Type B pancreatic cell (in vitro differentiated cells): ENCODE results near the gene ATP1B4. TPM values are rescaled to one million over a fixed set of nuclear protein-coding genes. Genes with fewer than 3 reads are reported as not detected.

Experiments used
- DNase-seq: peaks from one replicate; pipeline ENCODE4 v3.0.0; 2021; ENCODE audit warnings: mixed read lengths; ENCODE audit not compliant: unreplicated experiment; ENCODE audit errors: extremely low spot score
- H3K27ac Mint-ChIP-seq: 2 replicates; pipeline ENCODE4 v1.8.0; 2021; ENCODE audit warnings: mild to moderate bottlenecking, mixed read lengths
- H3K27me3 Mint-ChIP-seq: 2 replicates; pipeline ENCODE4 v1.8.0; 2021; ENCODE audit warnings: mixed read lengths
- H3K36me3 Mint-ChIP-seq: 2 replicates; pipeline ENCODE4 v1.8.0; 2021; ENCODE audit warnings: mixed read lengths
- H3K4me1 Mint-ChIP-seq: one replicate; pipeline ENCODE4 v1.8.0; 2021; ENCODE audit warnings: mixed read lengths; ENCODE audit not compliant: unreplicated experiment
- H3K4me3 Mint-ChIP-seq: 2 replicates; pipeline ENCODE4 v1.8.0; 2021; ENCODE audit warnings: mild to moderate bottlenecking, mixed read lengths
- H3K9me3 Mint-ChIP-seq: 2 replicates; pipeline ENCODE4 v1.8.0; 2021; ENCODE audit warnings: mixed read lengths
- total RNA-seq: library from RNA; stranded (reverse); gene quantifications from 2 replicates; pipeline ENCODE4 v1.2.1, GENCODE V29; 2021; ENCODE audit warnings: low replicate concordance
- TF ChIP-seq, protein P1 (sequence below): fragments of 200-600 bp; sonication (generic); conservative IDR thresholded peaks from 2 replicates; pipeline ENCODE4 v1.5.0; 2021; ENCODE audit warnings: antibody characterized with exemption, mild to moderate bottlenecking

Gene ATP1B4
- total RNA-seq, 1 donor from 2014 or later = not detected

DNA sequence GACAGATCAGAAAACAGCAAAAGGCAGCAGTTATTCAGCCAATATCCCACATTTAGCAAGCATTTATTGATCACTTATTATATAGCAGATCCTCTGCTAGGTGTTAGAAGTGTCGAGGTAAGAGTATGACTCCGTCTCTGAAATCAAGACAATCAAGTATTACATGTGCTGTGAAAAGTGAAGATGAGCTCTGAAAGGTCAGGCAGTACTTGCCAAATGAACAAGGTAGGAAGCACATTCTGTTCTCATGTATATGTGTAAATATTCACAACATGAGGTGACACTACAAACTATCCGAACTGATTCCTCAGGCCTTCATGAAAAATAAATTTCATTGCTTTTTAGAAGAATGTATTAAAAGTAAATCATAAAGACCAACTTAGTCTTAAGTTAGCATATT lies 15.3 kb downstream of the ATP1B4 start:
- DNase-seq = no peak
- Mint-ChIP-seq H3K4me1 (no peaks in the 10 kb centered on the region), H3K4me3 (no peak overlapping the region), H3K36me3 (no peaks in the 10 kb centered on the region), H3K9me3 (no peaks in the 10 kb centered on the region), H3K27ac (no peak overlapping the region), H3K27me3 (peaks cover 3% of the 10 kb centered on the region)
- TF ChIP-seq, protein P1, sequence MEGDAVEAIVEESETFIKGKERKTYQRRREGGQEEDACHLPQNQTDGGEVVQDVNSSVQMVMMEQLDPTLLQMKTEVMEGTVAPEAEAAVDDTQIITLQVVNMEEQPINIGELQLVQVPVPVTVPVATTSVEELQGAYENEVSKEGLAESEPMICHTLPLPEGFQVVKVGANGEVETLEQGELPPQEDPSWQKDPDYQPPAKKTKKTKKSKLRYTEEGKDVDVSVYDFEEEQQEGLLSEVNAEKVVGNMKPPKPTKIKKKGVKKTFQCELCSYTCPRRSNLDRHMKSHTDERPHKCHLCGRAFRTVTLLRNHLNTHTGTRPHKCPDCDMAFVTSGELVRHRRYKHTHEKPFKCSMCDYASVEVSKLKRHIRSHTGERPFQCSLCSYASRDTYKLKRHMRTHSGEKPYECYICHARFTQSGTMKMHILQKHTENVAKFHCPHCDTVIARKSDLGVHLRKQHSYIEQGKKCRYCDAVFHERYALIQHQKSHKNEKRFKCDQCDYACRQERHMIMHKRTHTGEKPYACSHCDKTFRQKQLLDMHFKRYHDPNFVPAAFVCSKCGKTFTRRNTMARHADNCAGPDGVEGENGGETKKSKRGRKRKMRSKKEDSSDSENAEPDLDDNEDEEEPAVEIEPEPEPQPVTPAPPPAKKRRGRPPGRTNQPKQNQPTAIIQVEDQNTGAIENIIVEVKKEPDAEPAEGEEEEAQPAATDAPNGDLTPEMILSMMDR = no peak

DNA sequence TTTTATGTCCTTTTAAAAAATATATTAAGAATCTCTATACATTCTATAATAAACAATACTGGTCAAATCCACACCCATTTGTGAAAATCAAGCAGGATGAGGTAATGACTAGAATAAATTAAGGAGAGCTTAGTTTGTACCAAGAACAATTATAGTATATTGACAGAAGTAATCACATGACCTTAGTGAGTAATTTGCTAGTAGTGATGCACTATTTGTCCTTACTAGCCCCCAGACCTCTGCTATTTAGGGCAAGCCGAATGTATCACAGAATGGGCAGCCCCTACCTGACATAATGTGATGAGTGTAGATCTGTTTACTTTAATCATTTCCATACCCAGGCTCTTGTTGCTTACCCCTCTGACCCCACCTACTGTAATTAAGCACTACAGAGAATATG lies 15.8 kb downstream of the ATP1B4 start:
- Mint-ChIP-seq H3K36me3 (no peaks in the 10 kb centered on the region), H3K4me3 (no peak overlapping the region), H3K27me3 (peaks cover 3% of the 10 kb centered on the region), H3K4me1 (no peaks in the 10 kb centered on the region), H3K27ac (no peak overlapping the region), H3K9me3 (no peaks in the 10 kb centered on the region)
- DNase-seq = no peak
- TF ChIP-seq, protein P1 = no peak

DNA sequence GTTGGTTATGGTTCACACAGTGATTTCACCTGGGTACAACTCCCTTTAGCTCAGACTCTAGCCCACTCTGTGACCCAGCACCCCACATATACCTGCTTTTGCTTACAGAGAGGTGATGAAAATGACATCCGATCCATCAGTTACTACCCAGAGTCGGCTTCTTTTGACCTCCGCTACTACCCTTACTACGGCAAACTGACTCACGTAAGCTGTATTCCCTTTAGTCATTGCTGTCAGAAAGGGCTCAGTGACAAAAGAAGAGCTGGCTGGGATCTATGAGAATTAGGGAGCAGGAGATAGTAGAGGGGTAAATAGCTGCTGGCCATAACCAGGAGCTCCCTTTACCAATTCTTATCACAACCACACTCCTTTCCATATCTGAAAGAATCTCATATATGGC lies 16.7 kb downstream of the ATP1B4 start:
- no peak overlapping the region for H3K27ac Mint-ChIP-seq
- peaks cover 3% of the 10 kb centered on the region for H3K27me3 Mint-ChIP-seq
- TF ChIP-seq, protein P1 = no peak
- no peak overlapping the region for H3K4me3 Mint-ChIP-seq
- no peaks in the 10 kb centered on the region for H3K9me3 Mint-ChIP-seq
- H3K36me3 Mint-ChIP-seq = no peaks in the 10 kb centered on the region
- no peak for DNase-seq
- H3K4me1 Mint-ChIP-seq = no peaks in the 10 kb centered on the region

DNA sequence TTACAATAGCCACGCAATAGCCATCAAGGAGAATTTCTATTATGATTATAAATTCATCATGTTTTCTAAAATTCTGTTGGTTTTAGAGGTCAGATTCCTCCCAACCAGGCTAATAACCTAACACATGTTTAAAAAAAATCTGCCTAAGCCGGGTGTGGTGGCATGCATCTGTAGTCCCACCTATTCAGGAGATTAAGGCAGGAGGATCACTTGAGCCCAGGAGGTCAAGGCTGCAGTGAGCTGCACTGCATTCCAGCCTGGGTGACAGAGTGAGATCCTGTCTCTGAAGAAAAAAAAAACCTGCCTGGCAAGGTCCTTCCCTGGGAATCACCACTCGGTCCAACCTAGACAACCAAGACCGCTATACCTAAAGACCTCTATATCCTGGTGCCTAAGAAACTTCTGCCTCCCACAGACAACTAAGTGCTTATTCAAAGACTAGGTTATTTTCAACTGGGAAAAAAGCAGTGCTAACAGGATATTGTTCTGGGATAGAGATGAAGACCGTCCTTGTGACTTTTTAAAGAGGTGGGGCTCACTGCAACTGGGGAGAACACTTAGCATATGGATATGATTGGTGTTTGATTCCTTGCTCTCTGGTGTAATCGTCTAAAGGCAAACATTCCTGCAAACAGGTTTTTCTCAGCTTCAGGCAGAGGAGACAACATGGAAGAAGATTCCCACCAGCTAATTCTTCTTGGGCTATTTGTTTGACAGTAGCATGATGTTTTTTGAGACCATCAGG lies 18.2 kb downstream of the ATP1B4 start:
- peaks cover 3% of the 10 kb centered on the region for H3K27me3 Mint-ChIP-seq
- no peaks in the 10 kb centered on the region for H3K36me3 Mint-ChIP-seq
- H3K9me3 Mint-ChIP-seq = no peaks in the 10 kb centered on the region
- no peak overlapping the region for H3K27ac Mint-ChIP-seq
- DNase-seq = no peak
- TF ChIP-seq, protein P1 = no peak
- no peaks in the 10 kb centered on the region for H3K4me1 Mint-ChIP-seq
- no peak overlapping the region for H3K4me3 Mint-ChIP-seq

DNA sequence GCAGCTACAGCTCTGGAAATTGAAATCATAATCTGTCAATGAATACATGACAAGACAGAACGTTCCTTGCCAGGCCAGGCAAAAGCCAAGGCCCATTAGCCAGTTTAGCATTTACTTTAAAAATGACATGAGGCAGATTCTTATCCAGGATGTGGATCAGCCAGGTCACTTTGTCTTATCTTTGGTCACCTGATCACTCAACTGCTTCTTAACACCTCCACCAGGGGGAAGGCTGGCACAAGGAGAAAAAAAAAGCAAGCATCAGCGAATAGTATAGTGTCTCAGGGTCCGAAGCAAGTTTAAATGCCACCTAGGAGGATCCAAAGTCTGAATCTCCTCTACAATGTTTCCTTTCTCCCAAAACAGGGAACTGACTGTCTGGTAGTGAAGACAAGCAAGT lies 18.8 kb downstream of the ATP1B4 start:
- H3K4me1 Mint-ChIP-seq = no peaks in the 10 kb centered on the region
- no peak overlapping the region for H3K4me3 Mint-ChIP-seq
- TF ChIP-seq, protein P1 = peak; percentile 41
- H3K27me3 Mint-ChIP-seq = peaks cover 3% of the 10 kb centered on the region
- no peak overlapping the region for H3K27ac Mint-ChIP-seq
- no peak for DNase-seq
- H3K36me3 Mint-ChIP-seq = no peaks in the 10 kb centered on the region
- H3K9me3 Mint-ChIP-seq = no peaks in the 10 kb centered on the region
